Right atrium auricular region (tissue), 2 donors: ENCODE measurements around the gene RARG. TPM values are rescaled to one million over a fixed set of nuclear protein-coding genes. Genes with fewer than 3 reads are reported as not detected.

ENCODE experiments used
- DNase-seq: peaks from one replicate; pipeline ENCODE4 v3.0.0-alpha.2; 2019; ENCODE audit warnings: low spot score
- H3K27ac ChIP-seq, 2 donors: fragments of 200-600 bp; sonication (generic); 1 replicate in 1 of 2; 2 replicates in 1 of 2; pipeline ENCODE4 v1.5.1; 2016 to 2019
- H3K27me3 ChIP-seq, 2 donors: fragments of 200-600 bp; sonication (generic); one replicate each; pipeline versions ENCODE4 v1.5.1 to v1.6.0; 2017 to 2019
- H3K36me3 ChIP-seq: fragments of 200-600 bp; sonication (generic); one replicate; pipeline ENCODE4 v1.5.1; 2016
- H3K4me1 ChIP-seq, 2 donors: fragments of 200-600 bp; sonication (generic); one replicate each; pipeline versions ENCODE4 v1.5.1 to v1.6.0; 2017 to 2019
- H3K4me3 ChIP-seq, 2 donors: fragments of 200-600 bp; sonication (generic); 1 replicate in 1 of 2; 2 replicates in 1 of 2; pipeline ENCODE4 v1.5.1; 2017 to 2019; ENCODE audit warnings: mild to moderate bottlenecking in 1 of 2, moderate library complexity in 1 of 2
- H3K9me3 ChIP-seq, 2 donors: fragments of 200-600 bp; sonication (generic); one replicate each; pipeline ENCODE4 v1.5.1; 2019
- total RNA-seq, 2 donors: library from RNA; depleted of rRNA; stranded (reverse); fragments of >200 nt; gene quantifications; one replicate each; pipeline ENCODE4 v1.1.0, GENCODE V29; 2016
- TF ChIP-seq, protein P1 (sequence below), 2 donors: fragments of 200-600 bp; sonication (generic); IDR thresholded peaks; one replicate each; pipeline ENCODE4 v1.5.1; 2019; ENCODE audit warnings: antibody characterized with exemption in 2 of 2

RARG gene
- total RNA-seq, 2 donors from 2014 or later = 14.8 to 15.0 TPM

- Histone ChIP-seq H3K36me3 (no peaks in the 10 kb centered on the region), H3K27ac (no peak overlapping the region), H3K27me3 (no peaks in the 10 kb centered on the region), H3K4me3 (no peak overlapping the region), H3K9me3 (no peaks in the 10 kb centered on the region), H3K4me1 (no peaks in the 10 kb centered on the region)
- DNase-seq = no peak
- TF ChIP-seq, protein P1, sequence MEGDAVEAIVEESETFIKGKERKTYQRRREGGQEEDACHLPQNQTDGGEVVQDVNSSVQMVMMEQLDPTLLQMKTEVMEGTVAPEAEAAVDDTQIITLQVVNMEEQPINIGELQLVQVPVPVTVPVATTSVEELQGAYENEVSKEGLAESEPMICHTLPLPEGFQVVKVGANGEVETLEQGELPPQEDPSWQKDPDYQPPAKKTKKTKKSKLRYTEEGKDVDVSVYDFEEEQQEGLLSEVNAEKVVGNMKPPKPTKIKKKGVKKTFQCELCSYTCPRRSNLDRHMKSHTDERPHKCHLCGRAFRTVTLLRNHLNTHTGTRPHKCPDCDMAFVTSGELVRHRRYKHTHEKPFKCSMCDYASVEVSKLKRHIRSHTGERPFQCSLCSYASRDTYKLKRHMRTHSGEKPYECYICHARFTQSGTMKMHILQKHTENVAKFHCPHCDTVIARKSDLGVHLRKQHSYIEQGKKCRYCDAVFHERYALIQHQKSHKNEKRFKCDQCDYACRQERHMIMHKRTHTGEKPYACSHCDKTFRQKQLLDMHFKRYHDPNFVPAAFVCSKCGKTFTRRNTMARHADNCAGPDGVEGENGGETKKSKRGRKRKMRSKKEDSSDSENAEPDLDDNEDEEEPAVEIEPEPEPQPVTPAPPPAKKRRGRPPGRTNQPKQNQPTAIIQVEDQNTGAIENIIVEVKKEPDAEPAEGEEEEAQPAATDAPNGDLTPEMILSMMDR (IDR thresholded peaks at IDR 0.05) = no peak
These were observed 42.4 kb upstream of the RARG start for GRCh38 chr12:53274445-53274844.

GRCh38 chr12:53268630-53269562, 36.9 kb upstream of the RARG start:
- peak overlapping the region; percentile 43 to 65 for H3K4me3 ChIP-seq
- no peak overlapping the region for H3K27ac ChIP-seq
- no peaks in the 10 kb centered on the region for H3K36me3 ChIP-seq
- DNase-seq = no peak
- H3K27me3 ChIP-seq = no peaks in the 10 kb centered on the region
- no peaks in the 10 kb centered on the region for H3K9me3 ChIP-seq
- peaks cover 0 to 12% of the 10 kb centered on the region in 2 donors for H3K4me1 ChIP-seq
- TF ChIP-seq, protein P1 (IDR thresholded peaks at IDR 0.05) = no peak

DNA sequence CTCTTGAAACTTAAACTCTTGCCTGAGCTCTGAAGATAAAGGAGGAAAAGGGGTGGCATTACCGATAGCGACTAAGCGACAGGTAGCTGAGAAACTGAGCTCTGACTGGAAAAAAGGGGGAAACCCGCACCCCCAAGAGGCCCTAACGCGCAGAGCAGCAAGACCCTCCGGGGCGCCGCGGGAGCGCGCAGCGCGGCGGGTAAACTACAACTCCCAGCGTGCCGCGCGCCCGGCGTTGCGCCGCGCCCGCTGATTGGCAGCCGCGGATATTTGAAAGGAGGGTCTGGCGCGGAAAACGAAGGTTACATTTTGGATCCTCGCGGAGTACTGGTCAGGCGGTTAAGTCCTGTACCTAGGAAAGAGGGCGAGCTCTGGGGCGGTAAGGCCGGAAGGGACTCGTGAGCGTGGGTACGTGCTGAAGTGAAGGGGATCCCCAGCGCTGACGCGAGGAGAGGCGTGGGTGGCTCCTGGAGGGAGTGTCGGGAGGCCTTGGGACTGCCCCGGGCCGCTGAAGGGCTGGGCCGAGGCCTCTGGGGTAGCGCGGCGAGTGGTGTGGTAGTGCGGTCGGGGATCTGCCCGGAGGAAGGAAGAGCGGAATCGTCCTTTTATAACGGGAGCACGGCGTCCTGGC, 36.1 kb upstream of the RARG start, which contains the start of gene ESPL1:
Gene ESPL1 (plus strand): TSS at position 301 of the 631 bp plus-strand sequence. CDS start 468 bp downstream, outside the sequence.
- H3K27ac ChIP-seq = peak within 1 kb of the TSS; percentile 2 to 38
- no peaks in the 10 kb centered on the region for H3K36me3 ChIP-seq
- TF ChIP-seq, protein P1 (IDR thresholded peaks at IDR 0.05) = peak; percentile 11 to 50
- no peaks in the 10 kb centered on the region for H3K27me3 ChIP-seq
- H3K4me3 ChIP-seq = peak within 1 kb of the TSS; percentile 43 to 65
- H3K9me3 ChIP-seq = no peaks in the 10 kb centered on the region
- H3K4me1 ChIP-seq = peaks cover 0 to 12% of the 10 kb centered on the region in 2 donors
- DNase-seq = peak; percentile 69

DNA sequence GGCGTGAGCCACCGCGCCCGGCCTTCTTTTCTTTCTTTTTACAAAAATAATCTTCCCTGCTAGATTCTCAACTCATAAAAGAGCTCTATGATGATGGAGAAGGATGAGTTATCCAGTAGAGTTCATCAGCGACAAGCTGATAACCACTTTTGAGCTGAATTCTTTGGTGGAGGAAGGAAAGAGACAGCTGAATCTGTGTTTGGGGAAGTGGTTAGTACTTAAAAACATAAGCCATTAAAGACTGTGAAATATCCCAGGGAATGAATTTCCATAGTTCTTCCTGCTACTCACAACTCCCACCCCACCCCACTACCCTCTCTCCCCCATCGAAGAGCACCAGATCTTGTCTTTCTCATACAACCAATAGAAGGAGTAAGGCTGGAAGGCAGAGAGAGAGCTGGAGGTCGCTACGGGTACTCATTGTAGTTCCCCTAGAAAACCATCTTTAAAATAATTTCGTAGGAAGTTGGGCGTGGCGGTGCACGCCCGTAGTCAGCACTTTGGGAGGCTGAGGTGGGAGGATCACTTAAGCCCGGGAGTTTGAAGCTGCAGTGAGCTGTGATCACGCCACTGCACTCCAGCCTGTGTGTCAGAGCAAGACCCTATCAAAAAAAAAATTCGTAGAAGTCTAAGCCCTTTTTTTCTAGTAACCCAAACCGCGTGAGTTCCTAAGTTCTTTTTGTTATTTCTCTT, 35.4 kb upstream of the RARG start:
- H3K27ac ChIP-seq = peak overlapping the region in 1 of 2 donors; percentile 2
- H3K4me1 ChIP-seq = peaks cover 0 to 12% of the 10 kb centered on the region in 2 donors
- H3K9me3 ChIP-seq = no peaks in the 10 kb centered on the region
- peak overlapping the region; percentile 43 to 65 for H3K4me3 ChIP-seq
- DNase-seq = no peak
- H3K27me3 ChIP-seq = no peaks in the 10 kb centered on the region
- H3K36me3 ChIP-seq = no peaks in the 10 kb centered on the region
- TF ChIP-seq, protein P1 (IDR thresholded peaks at IDR 0.05) = no peak

DNA sequence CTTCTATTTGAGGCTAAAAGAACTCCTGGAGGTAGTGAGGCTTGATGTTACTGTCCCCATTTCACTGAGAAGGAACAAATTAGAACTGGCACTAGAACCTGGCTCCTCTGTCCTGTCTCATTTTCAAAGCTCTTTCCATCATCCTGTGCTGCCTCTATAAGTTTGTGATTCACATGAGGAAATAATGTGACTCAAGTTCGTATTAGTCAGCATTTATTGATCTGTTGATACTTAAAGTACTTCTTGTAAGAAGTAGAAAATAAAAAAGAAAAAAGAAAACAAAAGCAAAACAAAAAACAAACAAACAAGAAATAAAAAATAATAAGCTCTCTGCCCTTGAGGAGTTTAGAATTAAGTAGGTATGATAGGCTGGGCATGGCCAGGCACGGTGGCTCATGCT, 33.8 kb upstream of the RARG start:
- no peaks in the 10 kb centered on the region for H3K27me3 ChIP-seq
- H3K9me3 ChIP-seq = no peaks in the 10 kb centered on the region
- TF ChIP-seq, protein P1 (IDR thresholded peaks at IDR 0.05) = no peak
- no peak overlapping the region for H3K4me3 ChIP-seq
- no peaks in the 10 kb centered on the region for H3K36me3 ChIP-seq
- peaks cover 0 to 12% of the 10 kb centered on the region in 2 donors for H3K4me1 ChIP-seq
- no peak for DNase-seq
- no peak overlapping the region for H3K27ac ChIP-seq
